ENCODE results near the gene TRAM2.

TRAM2 gene

GRCh38 chr6:52539607-52540006 is 37.3 kb downstream of the TRAM2 start:
- Mint-ChIP-seq H3K4me3 (no peak overlapping the region), H3K9me3 (no peaks in the 10 kb centered on the region), H3K27me3 (ENCODE audit: low read depth) (no peaks in the 10 kb centered on the region), H3K27ac (no peak overlapping the region), H3K4me1 (ENCODE audit: low read depth) (peaks cover 44% of the 10 kb centered on the region), H3K36me3 (ENCODE audit: low read depth) (peaks cover 2% of the 10 kb centered on the region)

DNA sequence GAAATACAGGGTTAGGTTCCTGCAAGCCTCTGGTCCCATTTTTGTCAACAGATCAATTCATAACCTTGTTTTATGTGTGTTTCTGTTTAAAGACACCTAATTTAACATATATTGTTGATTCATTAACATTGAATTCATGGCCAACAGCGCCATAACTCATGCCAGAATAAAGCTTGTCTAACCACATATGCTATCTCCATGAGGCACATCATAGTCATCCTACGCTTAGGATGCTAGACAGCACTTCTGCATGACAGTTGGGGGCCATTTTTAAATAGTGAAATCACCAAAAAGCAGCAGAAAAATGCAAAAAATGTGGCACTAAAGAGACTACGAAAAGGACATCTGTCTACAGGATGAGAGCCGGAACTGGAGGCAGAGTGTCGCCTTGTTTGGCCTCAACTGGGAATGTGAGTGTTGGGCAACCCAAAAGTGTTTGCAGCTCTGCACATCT is 37.9 kb downstream of the TRAM2 start:
- H3K4me1 Mint-ChIP-seq (ENCODE audit: low read depth): peaks cover 45% of the 10 kb centered on the region
- no peaks in the 10 kb centered on the region for H3K9me3 Mint-ChIP-seq
- peaks cover 2% of the 10 kb centered on the region for H3K36me3 Mint-ChIP-seq (ENCODE audit: low read depth)
- no peak overlapping the region for H3K27ac Mint-ChIP-seq
- H3K27me3 Mint-ChIP-seq (ENCODE audit: low read depth): no peaks in the 10 kb centered on the region
- no peak overlapping the region for H3K4me3 Mint-ChIP-seq

- Mint-ChIP-seq H3K9me3 (no peaks in the 10 kb centered on the region), H3K4me3 (no peak overlapping the region), H3K27ac (no peak overlapping the region), H3K27me3 (ENCODE audit: low read depth) (no peaks in the 10 kb centered on the region), H3K36me3 (ENCODE audit: low read depth) (peaks cover 2% of the 10 kb centered on the region), H3K4me1 (ENCODE audit: low read depth) (peaks cover 45% of the 10 kb centered on the region)
These were observed 38.5 kb downstream of the TRAM2 start for GRCh38 chr6:52538252-52538900.

DNA sequence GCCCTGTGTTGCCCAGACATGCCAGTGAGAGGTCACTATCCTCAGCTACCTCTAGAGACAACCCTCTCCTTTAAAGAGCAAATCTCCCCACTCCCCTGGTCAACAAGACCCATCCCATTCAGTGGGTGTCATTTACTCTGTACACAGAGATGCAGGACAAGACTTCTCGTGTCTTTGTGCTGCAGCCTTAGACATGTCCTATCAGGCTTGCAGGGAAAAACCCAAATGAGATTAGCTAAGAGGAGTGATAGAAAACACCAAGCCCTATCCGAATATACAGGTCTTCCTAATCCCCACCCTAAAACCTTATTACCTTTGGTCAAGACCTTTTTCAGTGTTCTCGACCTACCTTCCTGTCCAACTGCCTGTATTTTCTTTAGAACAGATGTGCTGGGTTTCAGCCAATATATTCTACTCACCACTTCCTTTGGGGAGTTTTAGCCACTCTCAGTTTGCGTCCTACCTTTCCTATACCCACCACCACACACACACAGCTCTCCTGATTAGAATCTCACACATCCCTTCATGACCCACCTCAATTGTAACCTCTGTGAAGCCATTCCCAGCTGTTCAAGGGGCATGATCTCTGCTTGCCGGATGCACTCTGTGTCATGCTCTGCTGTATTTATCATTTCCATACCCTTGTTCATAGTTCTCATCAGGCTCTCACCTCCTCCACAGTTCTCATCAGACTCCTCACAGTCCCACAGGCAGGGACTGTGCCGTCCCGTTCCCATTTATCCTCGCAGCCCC is 39.7 kb downstream of the TRAM2 start:
- peak overlapping the region; percentile 4 for H3K4me3 Mint-ChIP-seq
- H3K4me1 Mint-ChIP-seq (ENCODE audit: low read depth): peaks cover 45% of the 10 kb centered on the region
- no peaks in the 10 kb centered on the region for H3K27me3 Mint-ChIP-seq (ENCODE audit: low read depth)
- H3K9me3 Mint-ChIP-seq: no peaks in the 10 kb centered on the region
- peak overlapping the region; percentile 20 for H3K27ac Mint-ChIP-seq
- peaks cover 2% of the 10 kb centered on the region for H3K36me3 Mint-ChIP-seq (ENCODE audit: low read depth)

DNA sequence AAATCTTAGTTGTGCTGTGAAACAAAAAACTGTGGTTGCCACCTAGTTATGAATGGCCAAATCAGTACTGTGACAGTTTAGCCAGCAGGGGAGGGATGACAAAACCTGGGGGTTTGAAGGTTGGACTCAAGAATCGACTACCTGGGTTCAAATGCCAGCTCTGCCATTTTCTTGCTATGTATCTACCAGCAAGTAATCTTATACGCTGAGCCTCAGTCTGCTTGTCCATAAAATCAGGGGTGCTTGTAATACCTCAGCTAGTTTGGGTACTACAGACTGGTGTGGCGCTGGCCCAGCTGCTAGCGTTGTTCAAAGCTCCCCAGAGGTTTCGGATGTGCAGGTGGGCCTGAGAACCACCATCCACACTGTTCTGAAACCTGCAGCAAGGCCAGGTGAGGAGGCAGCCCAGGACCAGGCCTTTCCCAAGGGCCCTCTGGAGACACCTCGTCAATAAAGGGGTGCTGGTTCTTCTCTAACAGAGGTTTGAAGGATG is 40.4 kb downstream of the TRAM2 start:
- Mint-ChIP-seq H3K36me3 (ENCODE audit: low read depth) (peaks cover 2% of the 10 kb centered on the region), H3K9me3 (no peaks in the 10 kb centered on the region), H3K4me3 (peak overlapping the region; percentile 5), H3K27me3 (ENCODE audit: low read depth) (no peaks in the 10 kb centered on the region), H3K27ac (no peak overlapping the region), H3K4me1 (ENCODE audit: low read depth) (peaks cover 45% of the 10 kb centered on the region)

- no peaks in the 10 kb centered on the region for H3K27me3 Mint-ChIP-seq (ENCODE audit: low read depth)
- H3K4me3 Mint-ChIP-seq: peak overlapping the region; percentile 55
- H3K9me3 Mint-ChIP-seq: no peaks in the 10 kb centered on the region
- peaks cover 45% of the 10 kb centered on the region for H3K4me1 Mint-ChIP-seq (ENCODE audit: low read depth)
- peaks cover 2% of the 10 kb centered on the region for H3K36me3 Mint-ChIP-seq (ENCODE audit: low read depth)
- H3K27ac Mint-ChIP-seq: peak overlapping the region; percentile 91
These were observed 41.0 kb downstream of the TRAM2 start for GRCh38 chr6:52535711-52536423.

GRCh38 chr6:52534966-52535390 is 41.9 kb downstream of the TRAM2 start:
- Mint-ChIP-seq H3K36me3 (ENCODE audit: low read depth) (peaks cover 2% of the 10 kb centered on the region), H3K4me3 (peak overlapping the region; percentile 41), H3K27me3 (ENCODE audit: low read depth) (no peaks in the 10 kb centered on the region), H3K9me3 (no peaks in the 10 kb centered on the region), H3K4me1 (ENCODE audit: low read depth) (peaks cover 45% of the 10 kb centered on the region), H3K27ac (peak overlapping the region; percentile 91)

- Mint-ChIP-seq H3K4me1 (ENCODE audit: low read depth) (peaks cover 43% of the 10 kb centered on the region), H3K4me3 (no peak overlapping the region), H3K9me3 (no peaks in the 10 kb centered on the region), H3K27ac (no peak overlapping the region), H3K27me3 (ENCODE audit: low read depth) (no peaks in the 10 kb centered on the region), H3K36me3 (ENCODE audit: low read depth) (peaks cover 2% of the 10 kb centered on the region)
These were observed 42.5 kb downstream of the TRAM2 start for GRCh38 chr6:52534363-52534762.

- Mint-ChIP-seq H3K27ac (no peak overlapping the region), H3K36me3 (ENCODE audit: low read depth) (peaks cover 2% of the 10 kb centered on the region), H3K27me3 (ENCODE audit: low read depth) (no peaks in the 10 kb centered on the region), H3K4me3 (no peak overlapping the region), H3K4me1 (ENCODE audit: low read depth) (peaks cover 46% of the 10 kb centered on the region), H3K9me3 (no peaks in the 10 kb centered on the region)
These were observed 43.4 kb downstream of the TRAM2 start for GRCh38 chr6:52533491-52533890.

DNA sequence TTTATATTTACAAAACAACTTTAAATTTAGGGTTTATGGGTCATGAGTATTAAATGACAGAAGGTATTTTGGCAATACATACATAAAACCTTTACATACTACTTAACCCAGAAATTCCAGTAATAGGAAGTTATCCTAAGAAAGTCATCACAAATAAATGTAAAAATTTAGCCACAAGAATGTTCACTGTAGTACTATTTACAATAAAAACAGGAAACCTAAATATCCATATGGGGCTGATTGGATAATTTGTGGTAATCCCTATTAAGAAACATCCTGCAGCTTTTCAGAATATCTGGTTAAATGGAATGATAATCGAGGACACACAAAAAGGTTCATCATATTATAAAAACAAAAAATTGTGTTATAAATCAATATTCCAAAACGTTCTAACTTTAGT is 44.4 kb downstream of the TRAM2 start:
- Mint-ChIP-seq H3K27ac (no peak overlapping the region), H3K27me3 (ENCODE audit: low read depth) (no peaks in the 10 kb centered on the region), H3K4me1 (ENCODE audit: low read depth) (peaks cover 38% of the 10 kb centered on the region), H3K9me3 (no peaks in the 10 kb centered on the region), H3K4me3 (no peak overlapping the region), H3K36me3 (ENCODE audit: low read depth) (peaks cover 2% of the 10 kb centered on the region)

DNA sequence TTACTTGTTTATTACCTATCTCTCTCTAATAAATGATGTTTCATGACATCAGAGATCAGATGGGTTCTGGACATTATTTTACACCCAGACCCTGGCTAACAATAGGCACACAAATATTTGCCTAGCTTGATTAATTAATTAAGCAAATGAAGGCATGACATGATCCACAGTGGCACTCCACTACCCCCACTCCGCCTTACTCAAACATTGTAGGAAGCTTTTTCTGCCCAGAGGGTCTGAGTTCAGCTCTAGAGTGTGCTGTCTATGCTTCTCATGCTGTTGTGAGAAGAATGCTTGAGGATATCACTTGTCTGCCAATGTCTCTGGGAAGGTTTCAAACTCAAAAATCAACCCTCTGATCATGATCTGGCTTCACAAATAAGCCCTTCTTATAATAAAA is 45.0 kb downstream of the TRAM2 start:
- Mint-ChIP-seq H3K36me3 (ENCODE audit: low read depth) (peaks cover 2% of the 10 kb centered on the region), H3K27me3 (ENCODE audit: low read depth) (no peaks in the 10 kb centered on the region), H3K4me3 (no peak overlapping the region), H3K27ac (no peak overlapping the region), H3K9me3 (no peaks in the 10 kb centered on the region), H3K4me1 (ENCODE audit: low read depth) (peaks cover 32% of the 10 kb centered on the region)

GRCh38 chr6:52531396-52531795 is 45.5 kb downstream of the TRAM2 start:
- H3K4me1 Mint-ChIP-seq (ENCODE audit: low read depth): peaks cover 27% of the 10 kb centered on the region
- H3K9me3 Mint-ChIP-seq: no peaks in the 10 kb centered on the region
- H3K36me3 Mint-ChIP-seq (ENCODE audit: low read depth): peaks cover 2% of the 10 kb centered on the region
- H3K4me3 Mint-ChIP-seq: no peak overlapping the region
- H3K27ac Mint-ChIP-seq: no peak overlapping the region
- H3K27me3 Mint-ChIP-seq (ENCODE audit: low read depth): no peaks in the 10 kb centered on the region

GRCh38 chr6:52530351-52530750 is 46.5 kb downstream of the TRAM2 start:
- Mint-ChIP-seq H3K4me3 (no peak overlapping the region), H3K36me3 (ENCODE audit: low read depth) (peaks cover 2% of the 10 kb centered on the region)

GRCh38 chr6:52529311-52529710 is 47.5 kb downstream of the TRAM2 start:
- Mint-ChIP-seq H3K27me3 (ENCODE audit: low read depth) (no peaks in the 10 kb centered on the region), H3K4me3 (no peak overlapping the region), H3K27ac (no peak overlapping the region)

More at GRCh38 chr6:52530351-52530750, 46.5 kb downstream of the TRAM2 start:
- peaks cover 22% of the 10 kb centered on the region for H3K4me1 Mint-ChIP-seq (ENCODE audit: low read depth)
- no peaks in the 10 kb centered on the region for H3K9me3 Mint-ChIP-seq
- H3K27ac Mint-ChIP-seq: no peak overlapping the region
- H3K27me3 Mint-ChIP-seq (ENCODE audit: low read depth): no peaks in the 10 kb centered on the region

More at GRCh38 chr6:52529311-52529710, 47.5 kb downstream of the TRAM2 start:
- peaks cover 11% of the 10 kb centered on the region for H3K4me1 Mint-ChIP-seq (ENCODE audit: low read depth)
- no peaks in the 10 kb centered on the region for H3K9me3 Mint-ChIP-seq
- H3K36me3 Mint-ChIP-seq (ENCODE audit: low read depth): no peaks in the 10 kb centered on the region
